Measurements from ENCODE around the gene CEACAM1.

DNA sequence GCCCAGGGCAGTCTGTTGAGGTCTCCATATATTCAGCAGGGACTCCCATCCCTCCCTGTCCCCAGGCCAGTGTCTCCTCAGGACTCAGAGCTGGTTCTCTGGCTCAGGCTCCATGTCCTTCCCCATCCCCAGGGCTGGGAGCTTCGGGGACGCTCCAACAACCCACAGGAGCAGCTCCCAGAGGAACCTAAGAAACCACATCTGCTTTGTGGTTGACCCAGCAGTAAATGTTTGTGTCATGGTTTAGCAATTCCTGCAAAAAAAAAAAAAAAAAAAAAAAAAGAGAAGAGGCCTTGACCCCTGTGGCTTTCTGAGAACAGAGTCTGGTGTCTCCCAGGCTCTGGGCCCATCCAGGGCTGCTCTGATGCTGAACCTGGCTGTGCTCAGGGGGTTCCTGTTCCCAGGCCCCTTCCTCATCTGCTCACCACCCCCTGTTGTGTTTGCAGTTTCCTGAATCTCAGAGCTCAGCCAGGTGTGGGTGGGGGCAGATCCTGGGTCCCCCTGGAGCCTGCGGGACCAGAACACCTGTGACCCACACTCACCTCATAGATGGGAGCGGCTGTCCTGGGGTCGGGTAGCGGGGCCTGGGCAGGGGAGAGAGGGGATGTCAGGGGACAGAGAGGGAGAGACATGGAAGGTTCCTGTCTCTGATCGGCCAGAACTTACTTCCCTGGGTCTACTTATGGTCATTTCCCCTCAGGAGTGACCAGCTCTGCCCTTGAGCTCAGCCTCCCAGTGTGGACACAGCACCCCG, 25.2 kb upstream of the CEACAM1 start:
- TF ChIP-seq CTCF (IDR thresholded peaks at IDR 0.05; ENCODE audit: low read length) (no peak), EZH2 (optimal IDR thresholded peaks at IDR 0.05; ENCODE audit: low read depth, low read length) (no peak)
